Measurements from ENCODE around the gene SAMD4B. TPM values are rescaled to one million over a fixed set of nuclear protein-coding genes. Genes with fewer than 3 reads are reported as not detected.
"Not testable (repeated sequence)": the region's sequence is repeated elsewhere in the genome, so short reads cannot be mapped to it uniquely, and the experiment has no call there.

SAMD4B gene
- total and polyA plus RNA-seq, 10 donors = 26.7 to 108 (median 80.9) TPM

GRCh38 chr19:39307822-39308530, 34.2 kb upstream of the SAMD4B start:
- TF ChIP-seq POLR2A (IDR thresholded peaks at IDR 0.05) (no peak), CTCF (IDR thresholded peaks at IDR 0.05 in 8 of 11, conservative IDR thresholded peaks at IDR 0.05 in 3 of 11) (no peak), POLR2AphosphoS5 (IDR thresholded peaks at IDR 0.05) (peak in 1 of 3 donors; percentile 19)
- DNase-seq = peak; percentile 67

GRCh38 chr19:39308531-39309304, 33.5 kb upstream of the SAMD4B start:
- no peak for TF ChIP-seq POLR2A (IDR thresholded peaks at IDR 0.05)
- no peak for TF ChIP-seq CTCF (IDR thresholded peaks at IDR 0.05 in 8 of 11, conservative IDR thresholded peaks at IDR 0.05 in 3 of 11)
- no peak for TF ChIP-seq POLR2AphosphoS5 (IDR thresholded peaks at IDR 0.05)
- Histone ChIP-seq H3K4me1 (peaks cover 0 to 18% (median 7%) of the 10 kb centered on the region in 6 donors), H3K9me3 (no peaks in the 10 kb centered on the region), H3K27me3 (replicated peaks in 1 of 7) (peaks cover 0 to 39% (median 19%) of the 10 kb centered on the region in 7 donors), H3K36me3 (peaks cover 0 to 46% (median 10%) of the 10 kb centered on the region in 6 donors), H3K27ac (no peak overlapping the region), H3K4me3 (no peak overlapping the region)
- intact Hi-C loops (cut with DNase I; ENCODE audit: low total_unique reads) = no loop called here
- DNase-seq = peak; percentile 16
- 69 to 92% (median 71%) methylated on average over 17 to 18 of the region's 18 CpGs for WGBS, 5 donors

More at GRCh38 chr19:39307822-39308530, 34.2 kb upstream of the SAMD4B start:
- intact Hi-C loops (cut with DNase I; ENCODE audit: low total_unique reads) = no loop called here
- Histone ChIP-seq H3K27me3 (replicated peaks in 1 of 7) (peaks cover 0 to 39% (median 19%) of the 10 kb centered on the region in 7 donors), H3K4me3 (peak overlapping the region in 4 of 8 donors; percentile 5 to 49 (median 20)), H3K36me3 (peaks cover 0 to 39% (median 6%) of the 10 kb centered on the region in 6 donors), H3K9me3 (no peaks in the 10 kb centered on the region), H3K4me1 (peaks cover 0 to 18% (median 7%) of the 10 kb centered on the region in 6 donors), H3K27ac (no peak overlapping the region)
- 64 to 87% (median 71%) methylated on average over 26 to 82 of the region's 82 CpGs for WGBS, 5 donors

GRCh38 chr19:39309305-39309670, 32.9 kb upstream of the SAMD4B start:
- H3K4me3 ChIP-seq; H3K9me3 ChIP-seq; H3K27ac ChIP-seq; intact Hi-C loops (cut with DNase I; ENCODE audit: low total_unique reads): not testable (repeated sequence)
- Histone ChIP-seq H3K36me3 (peaks cover 0 to 52% (median 15%) of the 10 kb centered on the region in 6 donors), H3K27me3 (replicated peaks in 1 of 7) (peaks cover 0 to 35% (median 19%) of the 10 kb centered on the region in 7 donors), H3K4me1 (peaks cover 0 to 18% (median 7%) of the 10 kb centered on the region in 6 donors)
- peak; percentile 8 for DNase-seq
- 83 to 99% (median 96%) methylated on average over 7 of the region's 7 CpGs for WGBS, 5 donors

GRCh38 chr19:39310558-39311311, 31.5 kb upstream of the SAMD4B start:
- H3K27ac ChIP-seq = no peak overlapping the region
- no peak for TF ChIP-seq POLR2AphosphoS5 (IDR thresholded peaks at IDR 0.05)
- no peak for TF ChIP-seq POLR2A (IDR thresholded peaks at IDR 0.05)
- TF ChIP-seq CTCF (IDR thresholded peaks at IDR 0.05 in 8 of 11, conservative IDR thresholded peaks at IDR 0.05 in 3 of 11) = no peak
- peaks cover 0 to 66% (median 24%) of the 10 kb centered on the region in 6 donors for H3K36me3 ChIP-seq
- H3K9me3 ChIP-seq = no peaks in the 10 kb centered on the region
- whole genome bisulfite sequencing, 5 donors = 64 to 75% (median 69%) methylated on average over 11 of the region's 11 CpGs
- DNase-seq = peak; percentile 32
- intact Hi-C loops (cut with DNase I; ENCODE audit: low total_unique reads) = no loop called here
- no peak overlapping the region for H3K4me3 ChIP-seq
- peaks cover 0 to 20% (median 11%) of the 10 kb centered on the region in 7 donors for H3K27me3 ChIP-seq (replicated peaks in 1 of 7)
- peaks cover 0 to 18% (median 7%) of the 10 kb centered on the region in 6 donors for H3K4me1 ChIP-seq
